Activated CD4-positive, alpha-beta memory T cell treated with anti-CD3 and anti-CD28 coated beads for 36 hours (primary cell): ENCODE results near the gene RFT1. TPM values are rescaled to one million over a fixed set of nuclear protein-coding genes. Genes with fewer than 3 reads are reported as not detected.

Source experiments
- CTCF ChIA-PET: fragments of 350-600 bp; sonication (Branson Sonifier 250); formaldehyde crosslinking; loops from one replicate; lab custom pipeline; 2021; ENCODE audit warnings: antibody characterized with exemption, inconsistent platforms; lab: Charles Lee
- POLR2A ChIA-PET: fragments of 350-600 bp; sonication (Branson Sonifier 250); formaldehyde crosslinking; loops from one replicate; lab custom pipeline; 2021; ENCODE audit warnings: antibody characterized with exemption; lab: Charles Lee
- DNase-seq: peaks from one replicate; pipeline ENCODE4 v3.0.0-alpha.2; 2020
- H3K27ac Mint-ChIP-seq: one replicate; pipeline ENCODE4 v1.8.0; 2021; ENCODE audit warnings: mixed read lengths
- H3K27me3 Mint-ChIP-seq: one replicate; pipeline ENCODE4 v1.8.0; 2021; ENCODE audit warnings: mixed read lengths
- H3K36me3 Mint-ChIP-seq: one replicate; pipeline ENCODE4 v1.8.0; 2021; ENCODE audit warnings: mixed read lengths
- H3K4me1 Mint-ChIP-seq: one replicate; pipeline ENCODE4 v1.8.0; 2021; ENCODE audit warnings: low read depth, mixed read lengths
- H3K4me3 Mint-ChIP-seq: one replicate; pipeline ENCODE4 v1.8.0; 2021; ENCODE audit warnings: mild to moderate bottlenecking, mixed read lengths
- H3K9me3 Mint-ChIP-seq: one replicate; pipeline ENCODE4 v1.8.0; 2021; ENCODE audit warnings: mixed read lengths
- intact Hi-C: fragments of 100-400 bp; cut with micrococcal nuclease; formaldehyde crosslinking; loops from one replicate; pipeline ENCODE4 v1.15.1; 2023
- total RNA-seq, 2 experiments: library from RNA; stranded (reverse); gene quantifications; one replicate each; pipeline ENCODE4 v1.2.3, GENCODE V29; 2021

The RFT1 gene
- total RNA-seq, 2 experiments from 2014 or later, result 35.0 to 38.2 TPM

- Mint-ChIP-seq H3K27ac (no peak overlapping the region), H3K9me3 (no peaks in the 10 kb centered on the region), H3K4me1 (no peaks in the 10 kb centered on the region), H3K36me3 (no peaks in the 10 kb centered on the region), H3K27me3 (no peaks in the 10 kb centered on the region), H3K4me3 (no peak overlapping the region)
- DNase-seq, result no peak
- ChIA-PET CTCF (interaction anchor here (1.2 to 1.5 kb wide), 2 partner anchors 13 kb away, joined by 4 to 5 read pairs; no protein-coding TSS in a partner anchor), POLR2A (interaction anchor here (1.4 kb wide), 1 partner anchor 13 kb away, joined by 3 read pairs; the partner anchor contains the start of gene PRKCD)
- intact Hi-C loops, result no loop called here
These were observed 17.1 kb upstream of the RFT1 start for GRCh38 chr3:53147151-53147902.

GRCh38 chr3:53146319-53146891, 16.2 kb upstream of the RFT1 start:
- H3K27me3 Mint-ChIP-seq, result no peaks in the 10 kb centered on the region
- H3K4me1 Mint-ChIP-seq, result no peaks in the 10 kb centered on the region
- H3K36me3 Mint-ChIP-seq, result no peaks in the 10 kb centered on the region
- intact Hi-C loops, result no loop called here
- no peak overlapping the region for H3K4me3 Mint-ChIP-seq
- no peak overlapping the region for H3K27ac Mint-ChIP-seq
- DNase-seq, result no peak
- no peaks in the 10 kb centered on the region for H3K9me3 Mint-ChIP-seq
- CTCF ChIA-PET, result interaction anchor here (1.0 to 1.5 kb wide), 3 partner anchors 9 to 50 kb away, joined by 3 to 5 read pairs (median 3); no protein-coding TSS in a partner anchor
- POLR2A ChIA-PET, result no interaction called here

DNA sequence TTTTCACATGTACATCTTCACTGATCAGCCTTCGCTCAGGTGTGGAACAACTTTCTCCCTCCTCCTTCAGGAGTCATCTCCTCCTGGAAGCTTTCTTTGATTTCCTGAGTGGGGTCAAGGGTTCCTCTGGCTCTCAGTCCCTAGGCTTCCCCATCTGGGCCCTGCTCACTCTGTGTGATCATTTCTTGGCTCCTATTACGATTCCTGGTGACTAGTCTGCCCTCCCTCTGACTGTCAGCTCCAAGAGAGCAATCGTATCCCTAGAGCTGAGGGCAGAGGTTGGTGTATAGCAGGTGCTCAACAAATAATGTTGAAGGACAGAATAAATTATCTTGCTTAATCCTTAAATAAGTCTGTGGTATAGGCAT, 15.5 kb upstream of the RFT1 start:
- H3K27ac Mint-ChIP-seq, result no peak overlapping the region
- no peaks in the 10 kb centered on the region for H3K4me1 Mint-ChIP-seq
- CTCF ChIA-PET, result interaction anchor here (1.0 to 2.2 kb wide), 4 partner anchors 9 to 51 kb away, joined by 3 to 9 read pairs (median 4); no protein-coding TSS in a partner anchor
- no peak for DNase-seq
- POLR2A ChIA-PET, result no interaction called here
- intact Hi-C loops, result no loop called here
- no peaks in the 10 kb centered on the region for H3K27me3 Mint-ChIP-seq
- no peaks in the 10 kb centered on the region for H3K9me3 Mint-ChIP-seq
- no peak overlapping the region for H3K4me3 Mint-ChIP-seq
- H3K36me3 Mint-ChIP-seq, result no peaks in the 10 kb centered on the region

- POLR2A ChIA-PET, result no interaction called here
- Mint-ChIP-seq H3K36me3 (no peaks in the 10 kb centered on the region), H3K4me1 (no peaks in the 10 kb centered on the region), H3K27ac (no peak overlapping the region), H3K4me3 (no peak overlapping the region), H3K27me3 (no peaks in the 10 kb centered on the region), H3K9me3 (no peaks in the 10 kb centered on the region)
- intact Hi-C loops, result no loop called here
- no peak for DNase-seq
- CTCF ChIA-PET, result interaction anchor here (1.0 to 2.2 kb wide), 3 partner anchors 8 to 51 kb away, joined by 3 to 9 read pairs (median 3); no protein-coding TSS in a partner anchor
These were observed 14.9 kb upstream of the RFT1 start for GRCh38 chr3:53144862-53145712.

DNA sequence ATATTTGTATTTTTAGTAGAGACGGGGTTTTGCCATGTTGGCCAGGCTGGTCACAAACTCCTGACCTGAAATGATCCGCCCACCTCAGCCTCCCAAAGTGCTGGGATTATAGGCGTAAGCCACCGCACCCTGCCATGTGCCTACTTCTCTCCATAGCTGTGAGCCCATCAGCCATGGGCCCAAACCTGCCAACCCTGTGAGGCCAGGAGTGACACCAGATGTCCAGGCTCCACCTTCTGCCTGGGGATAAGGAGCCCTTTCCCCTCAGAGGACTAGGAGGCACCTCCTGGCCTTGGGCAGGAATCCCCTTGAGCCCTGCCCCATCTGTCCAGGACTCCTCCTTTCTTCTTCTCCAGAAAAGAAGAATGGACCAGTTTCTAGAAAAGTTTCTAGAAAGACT, 14.2 kb upstream of the RFT1 start:
- POLR2A ChIA-PET, result no interaction called here
- H3K27ac Mint-ChIP-seq, result no peak overlapping the region
- H3K36me3 Mint-ChIP-seq, result no peaks in the 10 kb centered on the region
- H3K4me3 Mint-ChIP-seq, result no peak overlapping the region
- no peaks in the 10 kb centered on the region for H3K4me1 Mint-ChIP-seq
- DNase-seq, result no peak
- no peaks in the 10 kb centered on the region for H3K27me3 Mint-ChIP-seq
- no peaks in the 10 kb centered on the region for H3K9me3 Mint-ChIP-seq
- intact Hi-C loops, result no loop called here
- CTCF ChIA-PET, result interaction anchor here (2.2 kb wide), 1 partner anchor 10 kb away, joined by 9 read pairs; no protein-coding TSS in a partner anchor

DNA sequence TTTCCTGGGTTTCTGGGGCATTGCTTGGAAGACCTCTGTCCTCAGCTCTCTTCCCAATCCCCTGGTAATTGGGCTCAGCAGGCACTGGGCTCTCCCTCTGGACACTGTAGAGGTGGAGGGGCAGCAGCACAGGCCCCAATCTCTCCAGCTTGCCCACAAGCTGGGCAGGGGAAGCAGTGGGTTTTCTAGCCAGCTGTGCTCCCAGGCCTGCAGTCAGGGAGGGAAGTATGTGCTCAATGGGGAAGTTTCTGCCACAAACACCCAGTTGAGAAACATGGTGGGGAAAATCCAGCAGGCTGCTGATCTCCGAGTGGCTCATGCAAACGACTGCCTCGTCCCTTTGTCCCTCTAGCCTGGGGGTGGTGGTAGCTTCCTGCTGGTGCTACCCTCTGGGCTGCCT, 12.8 kb upstream of the RFT1 start:
- POLR2A ChIA-PET, result no interaction called here
- Mint-ChIP-seq H3K27me3 (no peaks in the 10 kb centered on the region), H3K27ac (no peak overlapping the region), H3K36me3 (no peaks in the 10 kb centered on the region), H3K4me3 (no peak overlapping the region), H3K9me3 (no peaks in the 10 kb centered on the region), H3K4me1 (no peaks in the 10 kb centered on the region)
- CTCF ChIA-PET, result no interaction called here
- intact Hi-C loops, result no loop called here
- no peak for DNase-seq

DNA sequence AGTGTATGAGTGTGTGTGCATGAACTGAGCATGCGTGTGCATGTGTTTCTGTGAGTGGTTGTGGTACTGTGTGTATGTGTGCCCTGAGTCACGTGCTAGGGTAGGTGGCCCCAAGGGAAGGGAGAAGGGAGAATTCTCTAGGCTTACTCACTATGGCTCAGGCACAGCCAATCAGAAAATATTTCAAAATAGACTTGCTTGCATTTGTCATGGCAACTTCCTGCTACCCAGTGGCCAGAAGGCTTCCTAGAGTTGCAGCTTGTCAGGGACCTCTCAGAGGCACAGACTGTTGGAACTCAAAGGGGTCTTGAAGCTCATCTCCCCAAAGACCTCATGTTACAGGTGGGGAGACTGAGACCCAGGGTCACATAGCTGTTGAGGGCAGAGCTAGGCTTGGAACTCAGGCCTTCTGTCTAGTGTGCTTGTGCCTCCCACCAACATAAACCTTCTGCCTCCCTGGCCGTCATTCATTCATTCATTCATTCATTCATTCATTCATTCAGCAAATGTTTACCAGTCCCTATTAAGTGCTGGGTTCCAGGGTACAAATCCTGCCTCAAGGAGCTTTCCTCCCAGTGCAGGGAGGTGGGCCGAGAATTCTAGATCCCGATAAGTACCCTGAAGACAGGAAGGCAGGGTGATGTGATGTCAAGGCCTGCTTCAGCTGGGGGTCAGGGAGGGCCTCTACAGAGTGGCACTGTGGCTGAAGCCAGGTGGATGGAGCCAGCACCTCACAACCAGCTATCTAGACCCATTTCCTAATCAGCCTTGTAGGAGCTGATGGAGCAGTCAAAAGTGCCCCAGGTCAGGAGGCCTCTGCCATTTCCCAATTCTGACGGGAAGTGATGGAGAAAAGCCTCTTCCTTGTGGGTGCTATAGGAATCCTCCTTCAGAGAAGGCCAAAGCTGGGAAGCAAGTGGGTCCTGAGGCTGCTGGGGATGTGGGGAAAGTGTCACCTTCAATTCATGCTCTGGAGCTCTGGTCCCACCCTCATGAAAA, 10.9 kb upstream of the RFT1 start:
- Mint-ChIP-seq H3K27ac (no peak overlapping the region), H3K9me3 (no peaks in the 10 kb centered on the region), H3K36me3 (no peaks in the 10 kb centered on the region), H3K4me3 (no peak overlapping the region), H3K4me1 (no peaks in the 10 kb centered on the region), H3K27me3 (no peaks in the 10 kb centered on the region)
- intact Hi-C loops, result no loop called here
- ChIA-PET CTCF (interaction anchor here (2.1 kb wide), 1 partner anchor 9 kb away, joined by 6 read pairs; no protein-coding TSS in a partner anchor), POLR2A (interaction anchor here (1.0 kb wide), 1 partner anchor 26 kb away, joined by 3 read pairs; no protein-coding TSS in a partner anchor)
- peak; percentile 37 for DNase-seq

- ChIA-PET POLR2A (no interaction called here), CTCF (interaction anchor here (1.3 to 2.1 kb wide), 2 partner anchors 8 to 56 kb away, joined by 3 to 6 read pairs; no protein-coding TSS in a partner anchor)
- H3K27me3 Mint-ChIP-seq, result no peaks in the 10 kb centered on the region
- DNase-seq, result no peak
- H3K36me3 Mint-ChIP-seq, result no peaks in the 10 kb centered on the region
- H3K4me1 Mint-ChIP-seq, result no peaks in the 10 kb centered on the region
- intact Hi-C loops, result no loop called here
- no peak overlapping the region for H3K27ac Mint-ChIP-seq
- H3K9me3 Mint-ChIP-seq, result no peaks in the 10 kb centered on the region
- H3K4me3 Mint-ChIP-seq, result no peak overlapping the region
These were observed 9.9 kb upstream of the RFT1 start for GRCh38 chr3:53139906-53140846.

DNA sequence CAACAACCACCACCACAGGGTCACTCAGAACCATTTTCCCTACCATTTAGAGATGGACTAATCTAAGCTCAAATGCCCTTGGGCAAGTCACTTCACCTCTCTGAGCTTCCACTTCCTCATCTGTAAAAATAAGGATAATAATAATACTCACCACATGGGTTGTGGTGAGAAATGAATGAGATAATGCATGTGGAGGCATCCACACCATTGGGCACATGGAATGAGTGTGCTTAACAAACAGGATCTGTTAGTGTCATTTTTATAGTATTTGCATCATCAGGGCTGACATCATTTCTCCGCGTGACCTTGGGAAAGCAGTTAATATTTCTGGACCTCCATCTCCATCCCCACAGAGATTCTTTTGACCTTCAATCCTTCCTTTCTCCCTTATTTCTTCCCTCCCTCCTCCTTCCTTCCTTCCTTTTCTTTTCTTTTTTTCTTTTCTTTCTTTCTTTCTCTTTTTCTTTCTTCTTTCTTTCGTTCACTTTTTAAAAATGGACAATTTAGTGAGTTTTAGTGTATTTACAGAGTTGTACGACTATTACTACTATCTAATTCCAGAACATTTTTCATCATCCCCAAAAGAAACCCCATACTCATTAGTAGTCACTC, 7.7 kb upstream of the RFT1 start:
- Mint-ChIP-seq H3K4me3 (no peak overlapping the region), H3K4me1 (no peaks in the 10 kb centered on the region), H3K9me3 (no peaks in the 10 kb centered on the region), H3K36me3 (no peaks in the 10 kb centered on the region), H3K27ac (no peak overlapping the region), H3K27me3 (no peaks in the 10 kb centered on the region)
- no peak for DNase-seq
- intact Hi-C loops, result no loop called here
- ChIA-PET CTCF (interaction anchor here (0.6 to 8.0 kb wide), 4 partner anchors 23 to 287 kb away, joined by 3 to 141 read pairs (median 6); no protein-coding TSS in a partner anchor), POLR2A (no interaction called here)

DNA sequence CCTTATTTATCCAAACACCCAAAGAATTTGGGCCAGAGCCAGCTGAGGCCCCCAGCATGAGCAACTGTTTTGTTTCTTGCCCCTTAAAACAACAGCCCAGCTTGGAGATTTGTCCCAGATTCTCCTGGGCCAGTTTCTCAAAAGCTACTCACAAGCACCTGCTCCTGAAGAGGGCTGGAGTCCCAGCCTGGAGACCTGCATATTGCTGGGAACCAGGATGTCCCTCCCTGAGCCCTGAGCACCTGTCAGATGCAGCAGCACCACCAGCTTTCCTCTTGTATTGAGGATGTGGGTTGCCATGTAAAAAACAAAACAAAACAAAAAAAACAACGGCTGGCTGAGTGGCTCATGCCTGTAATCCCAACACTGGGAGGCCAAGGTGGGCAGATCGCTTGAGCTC, 7.0 kb upstream of the RFT1 start:
- no peaks in the 10 kb centered on the region for H3K36me3 Mint-ChIP-seq
- intact Hi-C loops, result no loop called here
- POLR2A ChIA-PET, result no interaction called here

More for the DNA sequence above, 7.0 kb upstream of the RFT1 start:
- CTCF ChIA-PET, result interaction anchor here (0.6 to 8.0 kb wide), 6 partner anchors 9 to 286 kb away, joined by 3 to 141 read pairs (median 3); no protein-coding TSS in a partner anchor
- Mint-ChIP-seq H3K9me3 (no peaks in the 10 kb centered on the region), H3K27me3 (no peaks in the 10 kb centered on the region), H3K4me1 (no peaks in the 10 kb centered on the region), H3K4me3 (no peak overlapping the region), H3K27ac (no peak overlapping the region)
- no peak for DNase-seq
